ENCODE results near the gene ACAA2.

DNA sequence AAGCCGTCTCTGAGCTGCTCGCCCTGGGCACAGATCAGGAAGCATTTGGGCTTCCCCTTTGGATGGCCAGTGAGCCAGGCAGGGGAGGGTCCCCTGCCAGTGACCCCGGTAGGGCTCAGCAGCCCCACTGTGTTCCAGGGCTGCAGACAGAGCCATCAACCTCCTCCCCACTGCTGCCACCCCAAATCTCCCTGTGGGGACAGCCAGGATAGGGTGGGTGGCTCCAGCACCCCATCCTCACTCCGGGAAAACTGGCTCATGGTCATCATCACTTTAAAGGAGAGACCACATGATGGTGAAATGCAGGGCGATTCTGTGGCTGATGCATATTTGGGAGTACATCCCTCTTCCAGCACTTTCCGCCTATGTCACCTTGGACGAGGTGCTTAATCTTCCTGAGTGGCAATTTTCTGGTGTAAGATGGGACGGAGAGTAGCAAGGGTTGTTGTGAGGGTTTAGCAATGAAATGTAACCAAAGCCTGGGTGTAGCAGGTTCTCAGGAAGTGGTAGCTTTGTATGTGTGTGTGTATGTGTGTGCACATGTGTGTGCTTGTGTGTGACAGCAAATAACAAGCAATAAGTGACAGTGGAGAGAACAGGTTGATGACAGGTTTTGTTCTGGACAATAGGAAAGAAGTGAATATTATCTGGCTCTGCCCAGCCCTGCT, 61.8 kb downstream of the ACAA2 start:
- no peak for TF ChIP-seq POLR2A (IDR thresholded peaks at IDR 0.05)
- TF ChIP-seq, protein P1, sequence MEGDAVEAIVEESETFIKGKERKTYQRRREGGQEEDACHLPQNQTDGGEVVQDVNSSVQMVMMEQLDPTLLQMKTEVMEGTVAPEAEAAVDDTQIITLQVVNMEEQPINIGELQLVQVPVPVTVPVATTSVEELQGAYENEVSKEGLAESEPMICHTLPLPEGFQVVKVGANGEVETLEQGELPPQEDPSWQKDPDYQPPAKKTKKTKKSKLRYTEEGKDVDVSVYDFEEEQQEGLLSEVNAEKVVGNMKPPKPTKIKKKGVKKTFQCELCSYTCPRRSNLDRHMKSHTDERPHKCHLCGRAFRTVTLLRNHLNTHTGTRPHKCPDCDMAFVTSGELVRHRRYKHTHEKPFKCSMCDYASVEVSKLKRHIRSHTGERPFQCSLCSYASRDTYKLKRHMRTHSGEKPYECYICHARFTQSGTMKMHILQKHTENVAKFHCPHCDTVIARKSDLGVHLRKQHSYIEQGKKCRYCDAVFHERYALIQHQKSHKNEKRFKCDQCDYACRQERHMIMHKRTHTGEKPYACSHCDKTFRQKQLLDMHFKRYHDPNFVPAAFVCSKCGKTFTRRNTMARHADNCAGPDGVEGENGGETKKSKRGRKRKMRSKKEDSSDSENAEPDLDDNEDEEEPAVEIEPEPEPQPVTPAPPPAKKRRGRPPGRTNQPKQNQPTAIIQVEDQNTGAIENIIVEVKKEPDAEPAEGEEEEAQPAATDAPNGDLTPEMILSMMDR (IDR thresholded peaks at IDR 0.05), result no peak

Measured in transverse colon (tissue), 3 donors.